HG02798 (cell line): ENCODE data around the gene LRRTM4.

Experiments
- ATAC-seq: cut with Tn5 transposase; IDR thresholded peaks from one replicate; pipeline ENCODE4 v1.9.1; 2021; ENCODE audit warnings: mild to moderate bottlenecking; ENCODE audit not compliant: unreplicated experiment, poor library complexity

Gene LRRTM4

DNA sequence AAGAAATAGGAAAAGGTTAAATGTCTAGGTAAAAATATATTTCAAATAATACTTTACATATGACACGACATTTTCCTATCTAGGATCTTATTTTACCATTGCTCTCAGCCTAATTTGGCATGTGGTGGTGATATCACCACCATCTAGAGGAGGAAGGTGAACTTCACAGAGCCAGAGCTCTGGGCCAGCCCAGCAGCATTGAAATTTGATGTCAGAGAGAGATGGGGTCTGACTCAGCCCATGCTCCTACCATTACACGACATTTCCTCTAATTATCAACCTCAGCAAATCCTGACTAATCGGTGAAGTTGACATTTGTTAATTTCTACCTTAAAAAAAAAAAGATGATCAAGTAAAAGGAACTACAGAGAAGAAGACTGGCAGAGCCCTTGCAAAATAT, 42.3 kb downstream of the LRRTM4 start:
- no peak for ATAC-seq

DNA sequence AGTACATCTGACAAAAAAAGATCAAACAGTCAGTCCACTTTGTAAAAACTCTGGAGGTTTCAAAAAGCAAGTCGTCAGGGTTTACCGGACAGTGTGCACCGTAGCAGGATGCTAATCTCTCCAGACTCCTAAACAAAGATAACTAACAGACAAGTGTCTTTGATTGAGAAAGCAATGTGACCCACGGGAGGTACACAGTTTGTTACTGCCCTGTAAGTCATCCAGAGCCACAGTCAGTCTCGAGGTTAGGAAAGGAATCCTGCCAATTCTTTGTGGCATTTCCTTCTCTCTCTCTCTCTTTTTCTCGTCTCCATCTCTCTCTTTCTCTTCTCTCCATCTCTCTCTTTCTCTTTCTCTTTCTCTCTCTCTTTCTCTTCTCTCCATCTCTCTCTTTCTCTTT, 42.8 kb downstream of the LRRTM4 start:
- no peak for ATAC-seq

DNA sequence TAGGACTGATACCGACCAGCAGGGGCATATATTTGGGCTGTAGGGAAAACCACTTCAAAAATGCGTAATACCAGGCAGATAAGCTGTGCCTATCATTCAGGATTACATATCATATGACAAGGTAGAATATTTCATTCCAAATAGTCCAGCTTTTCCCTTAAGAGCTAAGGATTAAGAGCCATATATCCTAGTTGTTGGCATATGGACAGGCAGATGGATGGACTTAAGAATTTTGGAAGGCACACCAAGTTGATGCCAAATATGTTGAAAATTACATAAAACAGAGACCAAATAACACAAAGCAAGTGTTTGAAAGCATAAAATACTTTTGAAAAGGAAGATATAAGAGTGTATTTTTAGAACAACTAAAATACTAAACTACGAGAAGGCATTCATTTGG, 52.1 kb downstream of the LRRTM4 start:
- ATAC-seq: no peak

DNA sequence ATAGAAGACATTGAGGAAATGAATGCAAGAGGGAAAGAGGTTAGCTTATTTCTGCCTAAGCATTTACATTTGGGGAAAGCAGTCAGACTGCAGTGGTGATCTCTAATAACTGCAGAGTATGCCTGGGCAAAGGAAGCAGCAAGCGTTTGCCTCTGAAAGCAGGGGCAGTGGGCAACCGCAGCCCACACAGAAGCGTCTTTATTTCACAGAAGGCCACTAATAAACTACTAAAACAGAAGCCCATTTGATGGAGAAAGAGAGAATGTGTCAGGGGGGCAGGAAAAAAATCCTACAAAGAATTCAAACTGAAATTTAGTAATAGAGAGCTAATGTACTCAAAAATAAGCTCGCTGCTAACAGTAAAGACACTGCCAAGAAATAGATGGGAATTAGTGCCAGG, 53.1 kb downstream of the LRRTM4 start:
- ATAC-seq: no peak

DNA sequence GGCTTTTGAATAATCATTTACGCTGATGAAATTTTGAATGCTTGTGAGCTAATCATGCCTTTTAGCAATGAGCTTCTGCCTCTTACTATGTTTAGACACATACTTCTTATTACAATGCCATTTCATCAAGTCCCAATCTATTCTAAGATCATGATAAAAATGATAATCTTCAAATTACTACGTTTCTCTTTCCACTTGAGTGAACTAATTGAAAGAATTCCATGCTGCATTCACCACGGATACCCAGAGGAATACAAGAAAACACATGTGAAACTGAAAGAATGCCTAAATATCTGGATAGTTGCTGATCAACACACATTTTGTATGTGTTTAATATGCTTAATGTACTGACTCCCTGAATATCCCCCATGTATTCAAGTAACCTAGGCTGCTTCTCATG, 62.3 kb downstream of the LRRTM4 start:
- no peak for ATAC-seq

DNA sequence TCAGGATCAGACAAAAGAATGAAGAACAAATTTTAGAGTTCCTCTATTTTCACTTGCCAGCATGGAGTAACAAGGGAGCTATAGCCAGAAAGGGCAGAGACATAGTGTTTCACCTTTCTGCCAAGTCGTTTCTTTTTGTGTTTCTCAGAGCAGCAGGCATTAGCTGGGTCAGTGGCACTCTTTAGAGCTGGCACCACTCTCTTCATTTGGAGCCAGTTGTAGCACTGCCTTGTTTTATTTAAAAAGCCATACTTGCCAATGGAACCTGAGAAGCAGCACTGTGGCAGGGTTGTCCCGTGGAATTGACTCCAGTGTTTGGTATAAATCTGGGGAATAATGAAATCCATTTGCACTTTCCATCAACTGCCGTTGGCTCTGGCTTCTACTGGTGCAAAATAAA, 64.0 kb downstream of the LRRTM4 start:
- no peak for ATAC-seq

DNA sequence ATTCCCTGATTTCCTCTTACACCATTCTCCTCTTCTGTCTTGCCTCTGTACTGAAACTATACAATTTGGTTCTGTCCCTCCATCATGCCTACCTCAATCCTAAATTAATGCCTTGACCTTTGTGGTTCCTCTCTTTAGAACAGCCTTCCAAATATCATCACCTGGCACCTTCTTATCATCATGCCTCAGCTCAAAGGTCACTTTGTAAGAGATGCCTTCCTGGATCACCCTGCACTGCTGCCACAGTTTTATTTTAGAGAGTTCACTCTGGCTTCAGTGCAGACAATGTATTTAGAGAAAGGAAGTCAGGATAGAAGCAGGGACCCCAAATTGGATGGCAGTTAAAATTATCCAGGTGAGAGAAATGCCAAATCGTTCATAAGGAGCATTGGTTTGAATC, 64.5 kb downstream of the LRRTM4 start:
- no peak for ATAC-seq

DNA sequence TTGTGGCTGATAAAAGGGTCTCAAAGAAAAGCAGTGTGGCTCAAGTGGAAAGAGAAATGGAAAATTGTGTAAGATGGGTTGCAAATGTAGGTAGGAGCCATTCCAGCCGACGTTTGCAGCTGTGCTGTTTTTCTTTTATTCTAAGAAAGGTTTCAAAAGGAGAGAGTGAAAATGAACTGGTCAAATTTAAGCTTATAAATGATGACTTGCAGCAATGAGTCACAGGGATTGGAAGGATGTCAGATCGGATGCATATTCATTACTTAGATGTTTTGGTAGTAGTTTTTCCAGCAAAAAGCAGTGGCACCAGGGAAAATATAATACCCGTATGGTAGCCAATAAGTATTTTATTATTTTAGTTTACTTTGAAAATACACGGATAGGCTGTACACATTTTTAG, 79.1 kb downstream of the LRRTM4 start:
- no peak for ATAC-seq

DNA sequence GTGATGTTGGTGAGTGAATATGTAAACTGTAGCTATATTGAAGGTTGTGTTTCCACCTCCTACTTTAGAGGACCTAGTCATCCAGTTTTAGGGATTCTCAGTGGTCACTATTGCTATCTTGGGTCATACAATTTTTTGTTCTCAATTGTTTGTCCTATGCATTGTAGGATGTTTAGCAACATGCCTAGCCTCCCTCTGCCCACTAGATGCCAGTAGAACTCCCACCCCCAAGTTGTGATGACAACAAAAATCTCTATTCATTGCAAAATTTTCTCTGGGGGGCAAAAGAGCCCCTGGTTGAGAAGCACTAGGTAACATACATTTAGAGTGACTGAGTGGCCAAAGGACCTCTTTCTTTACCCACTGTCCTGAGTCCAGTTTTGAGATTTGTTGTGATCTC, 87.3 kb downstream of the LRRTM4 start:
- ATAC-seq: no peak

DNA sequence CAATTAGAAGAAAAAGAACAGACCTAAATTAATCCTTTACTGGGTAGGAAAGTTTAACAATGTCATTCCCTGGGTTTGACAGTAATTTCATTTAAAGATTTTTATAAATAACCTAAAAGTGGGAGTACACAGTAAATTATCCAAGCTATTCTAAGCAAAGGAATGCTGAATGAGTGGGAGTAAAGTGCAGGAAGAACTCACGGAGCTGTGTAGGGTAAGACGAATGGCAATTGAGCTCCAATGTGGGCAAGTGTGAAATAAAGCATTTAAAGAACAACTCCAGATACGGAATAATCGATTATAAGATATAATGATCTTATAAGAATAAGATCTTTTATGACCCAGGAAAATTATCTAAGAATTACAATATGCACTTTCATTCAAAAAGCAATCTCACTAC, 93.2 kb downstream of the LRRTM4 start:
- ATAC-seq: no peak

DNA sequence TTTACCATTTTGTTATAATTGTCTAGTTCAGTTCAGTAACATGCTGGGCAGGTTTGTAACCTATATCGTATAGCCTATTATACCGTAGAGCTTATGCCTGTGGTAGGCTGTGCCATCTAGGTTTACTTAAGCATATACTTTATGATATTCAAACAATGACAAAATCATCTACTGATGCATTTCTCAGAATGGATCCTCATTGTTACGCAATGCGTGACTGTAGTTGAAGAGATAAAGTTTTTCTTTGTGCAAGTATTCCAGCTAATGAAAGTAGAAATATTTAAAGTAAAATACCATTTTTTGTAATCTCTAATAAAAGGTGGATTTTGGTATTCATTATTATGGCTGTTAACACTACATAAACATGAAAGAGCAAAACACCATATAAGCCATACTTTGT, 100.2 kb downstream of the LRRTM4 start:
- no peak for ATAC-seq

DNA sequence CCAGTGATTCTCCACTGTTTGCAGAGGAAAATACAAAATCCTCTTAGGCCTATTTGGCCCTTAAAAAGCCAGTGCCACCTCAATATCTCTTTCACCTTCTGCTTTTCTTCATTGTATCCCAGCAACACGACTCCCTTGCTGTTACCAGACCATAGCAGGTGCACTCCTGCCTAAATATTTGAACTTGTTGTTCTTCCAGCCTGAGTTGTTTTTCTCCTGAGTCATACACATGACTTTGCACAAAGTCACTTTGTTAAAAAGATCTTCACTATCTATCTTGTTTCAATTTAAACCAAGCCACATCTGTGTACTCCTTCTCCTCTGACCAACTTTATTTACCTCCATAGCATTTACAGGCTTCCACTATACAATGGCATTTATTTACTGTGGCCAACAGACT, 103.6 kb downstream of the LRRTM4 start:
- no peak for ATAC-seq

DNA sequence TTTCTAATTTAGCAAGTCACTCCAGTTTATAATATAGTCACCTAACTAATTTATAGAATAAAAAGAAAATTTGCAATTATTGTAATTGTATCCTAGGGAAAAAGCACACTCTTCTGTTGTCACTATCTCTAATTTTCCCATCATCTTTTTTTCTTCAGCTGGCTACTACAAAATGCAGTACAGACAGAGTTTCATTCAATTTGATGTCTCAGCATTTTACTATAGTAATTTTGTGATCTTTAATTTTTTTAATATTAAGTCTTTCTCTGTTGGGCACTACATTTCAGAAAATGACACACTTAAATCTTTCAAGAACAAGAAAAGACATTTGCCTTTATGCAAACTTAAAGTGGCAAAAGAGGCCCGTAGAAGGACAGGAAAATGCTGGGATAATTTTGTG, 118.0 kb downstream of the LRRTM4 start:
- ATAC-seq: no peak

DNA sequence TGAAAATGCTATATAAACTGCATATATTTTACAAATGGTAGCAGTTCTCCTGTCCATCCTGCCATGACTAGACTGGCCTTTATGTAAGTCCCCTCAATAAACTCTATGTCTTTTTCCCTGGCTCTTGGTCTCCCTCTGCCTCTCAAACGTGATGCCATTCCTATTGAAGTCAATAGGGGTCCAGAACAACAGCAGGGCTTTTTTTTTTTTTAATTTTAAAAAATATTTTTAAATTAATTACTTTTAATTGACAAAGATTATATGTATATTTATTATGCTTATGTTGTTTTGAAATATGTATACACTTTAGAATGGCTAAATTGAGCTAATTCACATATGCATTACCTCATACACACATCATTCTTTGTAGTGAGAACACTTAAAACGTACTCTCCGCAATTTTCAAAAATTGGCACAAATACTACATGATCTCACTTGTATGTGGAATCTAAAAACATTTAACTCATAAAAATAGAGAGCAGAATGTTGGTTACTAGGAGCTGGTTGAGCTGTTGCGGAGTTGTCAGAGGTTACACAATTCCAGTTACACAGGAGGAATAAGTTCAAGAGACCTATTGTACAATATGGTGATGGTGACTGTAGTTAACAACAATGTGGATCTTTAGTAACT, 123.1 kb downstream of the LRRTM4 start:
- no peak for ATAC-seq

DNA sequence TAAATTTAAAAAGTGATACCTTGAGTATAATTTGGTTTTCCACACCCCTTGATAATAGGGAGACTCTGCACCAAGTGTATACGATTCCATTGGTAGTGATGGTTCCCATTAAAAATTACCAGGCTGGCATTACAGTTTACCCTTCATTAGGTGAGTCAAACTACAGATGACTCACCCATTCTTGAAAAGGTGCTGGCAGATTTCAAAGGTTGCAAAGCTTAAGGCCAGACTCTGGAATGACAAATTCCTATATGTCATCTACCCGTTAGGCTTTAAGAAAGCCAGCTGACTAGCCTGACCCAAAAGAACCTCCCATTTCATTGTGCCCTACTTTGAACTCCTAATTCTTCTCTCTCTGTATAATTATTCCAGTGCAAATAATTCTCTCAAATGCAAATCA, 124.4 kb downstream of the LRRTM4 start:
- no peak for ATAC-seq

DNA sequence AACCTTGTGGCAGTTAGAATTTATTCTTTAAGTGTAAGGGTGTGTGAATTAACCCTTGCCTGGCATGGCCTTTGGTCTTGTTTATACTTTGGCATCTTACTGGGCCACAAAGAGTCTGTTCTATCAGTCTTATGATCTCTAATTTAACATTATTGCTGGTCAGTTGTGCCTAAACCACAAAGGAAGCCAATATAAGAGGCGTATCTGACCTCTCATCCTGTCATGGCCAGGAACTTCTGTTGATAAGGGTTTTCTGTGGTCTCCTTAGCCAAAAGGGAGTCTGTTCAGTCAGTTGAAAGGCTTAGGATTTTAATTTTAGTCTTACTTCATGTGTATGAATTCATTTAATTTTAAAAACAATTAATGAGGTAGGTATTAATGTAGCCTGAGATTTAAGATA, 127.2 kb downstream of the LRRTM4 start:
- ATAC-seq: no peak

DNA sequence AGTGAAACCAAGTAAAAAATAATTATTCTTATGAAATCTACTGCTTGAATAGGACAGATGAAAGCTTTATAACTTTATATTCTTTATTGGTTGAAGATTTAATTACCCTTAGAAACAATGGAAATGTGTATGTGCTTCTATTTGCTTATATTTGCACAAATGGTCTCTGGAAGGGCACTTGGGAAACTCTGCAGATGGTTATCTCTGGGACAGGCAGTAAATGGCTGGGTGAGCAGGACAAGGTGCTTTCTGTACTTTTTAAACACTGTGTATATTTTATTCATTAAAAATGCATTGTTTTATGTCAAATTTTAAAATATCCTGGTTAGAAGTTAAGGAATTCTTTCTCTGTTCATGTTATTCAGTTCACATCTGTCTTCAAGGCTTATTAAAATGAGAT, 131.1 kb downstream of the LRRTM4 start:
- ATAC-seq: no peak

DNA sequence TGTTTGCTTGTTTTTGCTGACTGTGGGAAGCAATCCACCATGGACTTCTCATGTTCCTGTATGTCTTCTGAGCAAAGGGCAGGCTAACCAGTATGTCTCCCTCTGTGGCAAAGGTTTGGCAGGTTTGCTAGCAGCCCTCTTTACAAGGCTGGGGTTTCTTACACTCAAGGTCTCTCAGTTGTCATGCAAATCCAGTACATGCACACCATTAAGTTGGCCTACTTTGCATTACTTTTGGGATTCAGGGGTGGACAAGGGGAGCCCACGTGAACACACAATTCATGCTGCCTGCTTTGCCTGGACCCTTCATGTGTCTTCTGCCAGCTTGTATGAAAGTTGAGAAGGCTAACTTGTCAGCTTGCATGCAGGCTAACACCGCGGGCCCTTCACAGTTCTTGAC, 134.9 kb downstream of the LRRTM4 start:
- ATAC-seq: no peak

DNA sequence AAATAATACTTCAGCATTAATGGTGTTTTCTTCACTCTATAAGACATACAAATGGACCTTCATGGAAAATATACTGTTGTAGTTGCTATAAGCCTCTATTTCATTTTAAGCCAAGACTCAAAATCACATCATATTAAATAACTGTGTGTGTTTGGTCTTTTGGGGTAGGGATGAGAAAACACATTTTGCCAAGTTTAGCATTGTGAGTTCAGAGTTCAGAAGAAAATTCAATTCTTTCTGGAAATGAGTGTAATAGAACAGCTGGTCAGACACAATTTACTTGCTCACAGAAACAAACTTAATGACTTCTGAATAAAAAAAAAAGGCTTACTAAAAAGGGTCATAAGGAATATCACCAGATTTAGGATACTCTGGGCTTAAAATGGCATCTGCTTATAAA, 149.5 kb downstream of the LRRTM4 start:
- ATAC-seq: no peak

DNA sequence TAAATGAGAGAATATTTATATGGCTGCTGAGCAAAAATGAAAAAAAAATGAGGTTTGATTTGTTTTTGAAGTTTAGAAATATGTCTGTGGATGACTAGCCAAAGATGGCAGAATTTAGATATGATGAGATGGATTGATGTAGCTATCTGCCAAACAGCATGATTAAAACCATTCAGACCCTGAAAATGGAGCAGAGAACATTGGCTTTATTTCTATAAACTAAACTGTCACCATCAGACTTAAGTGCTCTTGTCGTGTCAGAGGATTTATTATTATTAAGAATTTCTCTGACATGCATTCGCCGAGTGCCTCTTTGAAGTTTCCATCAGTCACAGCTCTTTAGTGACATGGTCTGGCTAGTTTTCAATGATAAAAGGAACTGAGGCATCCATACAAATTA, 151.7 kb downstream of the LRRTM4 start:
- no peak for ATAC-seq

DNA sequence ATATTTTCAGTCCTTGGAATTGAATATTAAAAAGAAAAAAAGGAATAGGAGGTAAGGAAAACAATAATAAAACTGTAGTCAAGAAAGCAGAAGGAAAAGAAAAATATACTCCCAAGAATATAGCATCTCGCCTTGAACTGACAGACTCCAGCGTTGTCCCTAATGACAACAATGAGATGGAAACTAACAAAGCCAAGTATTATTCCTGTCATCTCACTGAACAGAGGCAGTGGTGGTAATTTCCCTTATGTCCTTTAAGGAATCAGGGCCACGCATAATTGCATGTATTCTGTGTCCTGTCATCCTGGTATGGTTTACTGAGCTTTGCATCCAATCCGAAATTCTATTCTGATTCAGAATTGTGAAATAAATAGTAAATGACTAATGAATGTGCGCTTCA, 158.9 kb downstream of the LRRTM4 start:
- ATAC-seq: no peak

DNA sequence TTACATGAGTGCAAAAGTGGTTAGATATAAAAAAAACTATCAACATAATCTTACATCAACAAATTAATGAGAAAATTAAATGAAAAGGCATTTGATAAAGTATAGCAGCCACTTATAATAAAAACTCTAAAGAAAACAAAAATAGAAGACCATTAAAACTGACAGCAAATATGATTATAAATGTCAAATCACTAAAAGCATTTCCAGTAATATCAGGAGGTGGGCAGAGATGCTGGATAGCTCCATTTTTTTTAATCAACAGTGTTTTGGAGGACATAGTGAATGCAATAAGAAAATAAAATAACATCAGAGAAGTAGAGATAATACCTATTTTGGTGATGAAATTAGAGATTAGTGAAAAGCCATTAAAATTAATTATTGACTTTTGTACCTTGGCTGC, 173.4 kb downstream of the LRRTM4 start:
- no peak for ATAC-seq

DNA sequence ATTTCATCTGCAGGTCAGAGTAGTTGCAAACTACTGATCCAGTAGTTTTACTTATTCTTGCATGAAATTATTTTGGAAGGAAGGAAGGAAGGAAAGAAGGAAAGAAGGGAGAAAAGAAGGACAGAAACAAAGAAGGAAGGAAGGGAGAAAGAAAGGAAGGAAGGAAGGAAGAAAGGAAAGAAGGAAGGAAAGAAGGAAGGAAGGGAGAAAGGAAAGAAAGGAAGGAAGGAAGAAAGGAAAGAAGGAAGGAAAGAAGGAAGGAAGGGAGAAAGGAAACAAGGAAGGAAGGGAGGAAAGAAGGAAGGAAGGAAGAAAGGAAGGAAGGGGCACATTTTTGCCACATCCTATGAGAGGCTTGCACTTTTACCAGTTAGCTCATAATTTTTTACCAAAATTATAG, 186.2 kb downstream of the LRRTM4 start:
- no peak for ATAC-seq
